ENCODE data around the gene NOG.

The NOG gene

GRCh38 chr17:56604691-56605290 lies 11.3 kb downstream of the NOG start:
- Mint-ChIP-seq H3K4me1 (no peaks in the 10 kb centered on the region), H3K27ac (no peak overlapping the region), H3K4me3 (no peak overlapping the region), H3K27me3 (peaks cover 48% of the 10 kb centered on the region), H3K36me3 (no peaks in the 10 kb centered on the region), H3K9me3 (no peaks in the 10 kb centered on the region)
- peak; percentile 7 for ATAC-seq

GRCh38 chr17:56608944-56609343 lies 15.4 kb downstream of the NOG start:
- Mint-ChIP-seq H3K27ac (no peak overlapping the region), H3K4me1 (no peaks in the 10 kb centered on the region), H3K9me3 (no peaks in the 10 kb centered on the region), H3K4me3 (no peak overlapping the region), H3K27me3 (peaks cover 18% of the 10 kb centered on the region), H3K36me3 (no peaks in the 10 kb centered on the region)
- ATAC-seq, result no peak

- Mint-ChIP-seq H3K4me1 (no peaks in the 10 kb centered on the region), H3K27ac (no peak overlapping the region), H3K36me3 (no peaks in the 10 kb centered on the region), H3K9me3 (no peaks in the 10 kb centered on the region), H3K27me3 (peaks cover 10% of the 10 kb centered on the region), H3K4me3 (no peak overlapping the region)
- no peak for ATAC-seq
Observed at GRCh38 chr17:56610321-56610720, 16.8 kb downstream of the NOG start.

GRCh38 chr17:56613131-56613530 lies 19.6 kb downstream of the NOG start:
- Mint-ChIP-seq H3K9me3 (no peaks in the 10 kb centered on the region), H3K27me3 (no peaks in the 10 kb centered on the region), H3K4me3 (no peak overlapping the region), H3K36me3 (no peaks in the 10 kb centered on the region), H3K4me1 (no peaks in the 10 kb centered on the region), H3K27ac (no peak overlapping the region)
- ATAC-seq, result no peak

GRCh38 chr17:56614522-56614921 lies 21.0 kb downstream of the NOG start:
- Mint-ChIP-seq H3K36me3 (no peaks in the 10 kb centered on the region), H3K27ac (no peak overlapping the region), H3K27me3 (no peaks in the 10 kb centered on the region), H3K4me3 (no peak overlapping the region), H3K4me1 (no peaks in the 10 kb centered on the region), H3K9me3 (no peaks in the 10 kb centered on the region)
- ATAC-seq, result no peak

GRCh38 chr17:56616239-56616638 lies 22.7 kb downstream of the NOG start:
- Mint-ChIP-seq H3K4me1 (no peaks in the 10 kb centered on the region), H3K27me3 (no peaks in the 10 kb centered on the region), H3K27ac (no peak overlapping the region), H3K4me3 (no peak overlapping the region), H3K36me3 (no peaks in the 10 kb centered on the region), H3K9me3 (no peaks in the 10 kb centered on the region)
- no peak for ATAC-seq

- no peak overlapping the region for H3K27ac Mint-ChIP-seq
- peaks cover 25% of the 10 kb centered on the region for H3K27me3 Mint-ChIP-seq
- H3K9me3 Mint-ChIP-seq, result no peaks in the 10 kb centered on the region
- no peaks in the 10 kb centered on the region for H3K4me1 Mint-ChIP-seq
- H3K36me3 Mint-ChIP-seq, result no peaks in the 10 kb centered on the region
- ATAC-seq, result no peak
- no peak overlapping the region for H3K4me3 Mint-ChIP-seq
Observed at GRCh38 chr17:56623383-56623782, 29.9 kb downstream of the NOG start.

GRCh38 chr17:56624309-56624708 lies 30.8 kb downstream of the NOG start:
- no peak overlapping the region for H3K27ac Mint-ChIP-seq
- H3K36me3 Mint-ChIP-seq, result no peaks in the 10 kb centered on the region
- no peak for ATAC-seq
- no peaks in the 10 kb centered on the region for H3K9me3 Mint-ChIP-seq
- no peaks in the 10 kb centered on the region for H3K4me1 Mint-ChIP-seq
- peaks cover 25% of the 10 kb centered on the region for H3K27me3 Mint-ChIP-seq
- no peak overlapping the region for H3K4me3 Mint-ChIP-seq

GRCh38 chr17:56624912-56625311 lies 31.4 kb downstream of the NOG start:
- no peaks in the 10 kb centered on the region for H3K9me3 Mint-ChIP-seq
- ATAC-seq, result no peak
- no peak overlapping the region for H3K4me3 Mint-ChIP-seq

GRCh38 chr17:56629531-56630075 lies 36.1 kb downstream of the NOG start:
- Mint-ChIP-seq H3K9me3 (no peaks in the 10 kb centered on the region), H3K27me3 (peaks cover 15% of the 10 kb centered on the region), H3K4me1 (no peaks in the 10 kb centered on the region), H3K27ac (no peak overlapping the region), H3K4me3 (no peak overlapping the region), H3K36me3 (no peaks in the 10 kb centered on the region)
- ATAC-seq, result no peak

More at GRCh38 chr17:56624912-56625311, 31.4 kb downstream of the NOG start:
- H3K36me3 Mint-ChIP-seq, result no peaks in the 10 kb centered on the region
- peaks cover 25% of the 10 kb centered on the region for H3K27me3 Mint-ChIP-seq
- H3K27ac Mint-ChIP-seq, result no peak overlapping the region
- H3K4me1 Mint-ChIP-seq, result no peaks in the 10 kb centered on the region

- H3K27ac Mint-ChIP-seq, result no peak overlapping the region
- H3K36me3 Mint-ChIP-seq, result no peaks in the 10 kb centered on the region
- no peak overlapping the region for H3K4me3 Mint-ChIP-seq
- H3K27me3 Mint-ChIP-seq, result peaks cover 17% of the 10 kb centered on the region
- ATAC-seq, result no peak
- H3K4me1 Mint-ChIP-seq, result no peaks in the 10 kb centered on the region
- H3K9me3 Mint-ChIP-seq, result no peaks in the 10 kb centered on the region
Observed at GRCh38 chr17:56630202-56630601, 36.7 kb downstream of the NOG start.

- Mint-ChIP-seq H3K4me3 (no peak overlapping the region), H3K4me1 (no peaks in the 10 kb centered on the region), H3K9me3 (no peaks in the 10 kb centered on the region), H3K27me3 (peaks cover 17% of the 10 kb centered on the region), H3K36me3 (no peaks in the 10 kb centered on the region), H3K27ac (no peak overlapping the region)
- no peak for ATAC-seq
Observed at GRCh38 chr17:56633681-56634080, 40.2 kb downstream of the NOG start.

GRCh38 chr17:56635641-56636040 lies 42.1 kb downstream of the NOG start:
- ATAC-seq, result no peak
- peaks cover 27% of the 10 kb centered on the region for H3K27me3 Mint-ChIP-seq
- H3K36me3 Mint-ChIP-seq, result no peaks in the 10 kb centered on the region
- H3K27ac Mint-ChIP-seq, result no peak overlapping the region
- H3K9me3 Mint-ChIP-seq, result no peaks in the 10 kb centered on the region
- H3K4me1 Mint-ChIP-seq, result no peaks in the 10 kb centered on the region
- no peak overlapping the region for H3K4me3 Mint-ChIP-seq

GRCh38 chr17:56636265-56636664 lies 42.8 kb downstream of the NOG start:
- H3K27me3 Mint-ChIP-seq, result peaks cover 31% of the 10 kb centered on the region
- no peaks in the 10 kb centered on the region for H3K36me3 Mint-ChIP-seq
- ATAC-seq, result no peak
- H3K4me3 Mint-ChIP-seq, result no peak overlapping the region
- H3K27ac Mint-ChIP-seq, result no peak overlapping the region
- no peaks in the 10 kb centered on the region for H3K4me1 Mint-ChIP-seq
- no peaks in the 10 kb centered on the region for H3K9me3 Mint-ChIP-seq

GRCh38 chr17:56637254-56637653 lies 43.8 kb downstream of the NOG start:
- no peak overlapping the region for H3K27ac Mint-ChIP-seq
- peaks cover 31% of the 10 kb centered on the region for H3K27me3 Mint-ChIP-seq
- ATAC-seq, result no peak
- no peaks in the 10 kb centered on the region for H3K36me3 Mint-ChIP-seq
- H3K4me3 Mint-ChIP-seq, result no peak overlapping the region
- H3K4me1 Mint-ChIP-seq, result no peaks in the 10 kb centered on the region
- H3K9me3 Mint-ChIP-seq, result no peaks in the 10 kb centered on the region

GRCh38 chr17:56638591-56639051 lies 45.1 kb downstream of the NOG start:
- no peaks in the 10 kb centered on the region for H3K9me3 Mint-ChIP-seq
- H3K27ac Mint-ChIP-seq, result no peak overlapping the region
- no peaks in the 10 kb centered on the region for H3K36me3 Mint-ChIP-seq
- H3K4me3 Mint-ChIP-seq, result no peak overlapping the region
- no peaks in the 10 kb centered on the region for H3K4me1 Mint-ChIP-seq
- peaks cover 31% of the 10 kb centered on the region for H3K27me3 Mint-ChIP-seq
- no peak for ATAC-seq

All from stimulated activated memory B cell treated with anti-CD40 and anti-IgM and Interleukin-4, amounts not matched to agents 10 μg/mL and 1 μg/mL and 100 μg/mL, for 72 hours (primary cell).